HepG2 (cell line): ENCODE data around the gene INPP4B.

Experiments
- RBAK ChIP-seq: sonication (generic); formaldehyde crosslinking; IDR thresholded peaks from 2 replicates; pipeline ENCODE4 v1.5.1; 2020; ENCODE audit warnings: mild to moderate bottlenecking, missing genetic modification reagents
- TF ChIP-seq, protein P1 (sequence below): sonication (generic); formaldehyde crosslinking; IDR thresholded peaks from 2 replicates; pipeline ENCODE4 v1.5.0; 2020; ENCODE audit warnings: mild to moderate bottlenecking, missing genetic modification reagents, moderate library complexity

DNA sequence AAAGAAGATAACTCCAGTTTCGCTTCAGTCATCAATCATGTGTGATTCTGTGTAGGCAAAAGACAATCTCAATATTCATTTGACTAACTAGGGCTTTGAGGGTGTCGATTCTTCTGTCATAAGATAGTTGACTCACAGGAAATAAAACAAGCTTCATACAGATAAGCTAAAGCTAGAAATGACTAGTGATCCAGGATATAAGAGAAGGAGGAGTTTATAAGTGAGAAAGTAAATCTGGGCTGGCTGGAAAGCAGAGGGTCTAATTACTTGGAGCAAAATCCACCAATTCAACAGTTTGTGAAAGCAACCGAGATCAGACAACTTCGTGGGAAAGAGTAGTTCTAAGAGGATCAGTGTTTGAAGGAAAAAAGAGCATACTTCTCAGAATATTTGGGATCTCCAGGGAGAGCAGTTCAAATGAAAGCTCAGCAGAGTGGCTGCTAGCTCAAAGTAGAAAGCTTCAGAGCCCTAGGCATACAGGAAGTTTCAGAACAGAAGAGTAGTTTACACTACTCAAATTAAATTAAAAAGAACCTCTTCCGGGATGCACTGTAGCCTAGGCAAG, 429.3 kb downstream of the INPP4B start:
- no peak for TF ChIP-seq RBAK (CRISPR knock-in tag)
- TF ChIP-seq, protein P1, sequence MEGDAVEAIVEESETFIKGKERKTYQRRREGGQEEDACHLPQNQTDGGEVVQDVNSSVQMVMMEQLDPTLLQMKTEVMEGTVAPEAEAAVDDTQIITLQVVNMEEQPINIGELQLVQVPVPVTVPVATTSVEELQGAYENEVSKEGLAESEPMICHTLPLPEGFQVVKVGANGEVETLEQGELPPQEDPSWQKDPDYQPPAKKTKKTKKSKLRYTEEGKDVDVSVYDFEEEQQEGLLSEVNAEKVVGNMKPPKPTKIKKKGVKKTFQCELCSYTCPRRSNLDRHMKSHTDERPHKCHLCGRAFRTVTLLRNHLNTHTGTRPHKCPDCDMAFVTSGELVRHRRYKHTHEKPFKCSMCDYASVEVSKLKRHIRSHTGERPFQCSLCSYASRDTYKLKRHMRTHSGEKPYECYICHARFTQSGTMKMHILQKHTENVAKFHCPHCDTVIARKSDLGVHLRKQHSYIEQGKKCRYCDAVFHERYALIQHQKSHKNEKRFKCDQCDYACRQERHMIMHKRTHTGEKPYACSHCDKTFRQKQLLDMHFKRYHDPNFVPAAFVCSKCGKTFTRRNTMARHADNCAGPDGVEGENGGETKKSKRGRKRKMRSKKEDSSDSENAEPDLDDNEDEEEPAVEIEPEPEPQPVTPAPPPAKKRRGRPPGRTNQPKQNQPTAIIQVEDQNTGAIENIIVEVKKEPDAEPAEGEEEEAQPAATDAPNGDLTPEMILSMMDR = no peak
